Prostate gland (tissue), 2 donors: ENCODE measurements around the gene DENND4B.
"Not testable (repeated sequence)": the region's sequence is repeated elsewhere in the genome, so short reads cannot be mapped to it uniquely, and the experiment has no call there.

Source experiments
- CTCF ChIP-seq, 4 experiments: fragments of 200-600 bp in 2 of 4; fragments of 450-650 bp in 2 of 4; sonication (generic) in 2 of 4; IDR thresholded peaks; 1 replicate in 3 of 4; 2 replicates in 1 of 4; pipeline ENCODE4 v1.5.1; 2016 to 2019; ENCODE audit warnings: antibody characterized with exemption in 4 of 4, mild to moderate bottlenecking in 2 of 4, moderate library complexity in 2 of 4
- POLR2A ChIP-seq: fragments of 450-650 bp; IDR thresholded peaks from one replicate; pipeline ENCODE4 v1.6.1; 2016; ENCODE audit warnings: antibody characterized with exemption, mild to moderate bottlenecking
- POLR2AphosphoS5 ChIP-seq: sonication (generic); formaldehyde crosslinking; IDR thresholded peaks from one replicate; pipeline ENCODE4 v1.6.1; 2017; ENCODE audit warnings: antibody characterized with exemption

- TF ChIP-seq CTCF (IDR thresholded peaks at IDR 0.05); POLR2A; POLR2AphosphoS5: not testable (repeated sequence)
These were observed 36.0 kb downstream of the DENND4B start for GRCh38 chr1:153910560-153910959.
